ENCODE measurements around the gene KLK7.

DNA sequence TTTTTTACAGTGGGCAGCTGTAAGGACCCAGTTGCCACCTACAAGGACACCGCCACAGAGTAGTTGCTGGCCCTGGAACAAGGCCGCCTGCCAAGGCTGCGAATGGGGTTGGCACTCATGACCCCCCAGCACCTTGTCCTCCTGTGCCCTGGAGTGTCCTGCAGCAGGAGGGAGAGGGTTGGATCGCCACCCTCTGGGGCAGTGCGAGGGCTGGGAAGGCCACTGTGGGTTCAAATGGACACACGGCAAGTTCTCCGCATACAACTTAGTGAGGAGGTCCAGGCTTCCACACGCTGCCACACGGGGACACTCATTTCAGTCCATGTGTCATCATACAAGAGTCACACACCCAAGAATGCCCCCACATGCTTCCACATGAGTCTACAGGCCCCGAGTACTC, 16.7 kb upstream of the KLK7 start:
- TF ChIP-seq, protein P1, sequence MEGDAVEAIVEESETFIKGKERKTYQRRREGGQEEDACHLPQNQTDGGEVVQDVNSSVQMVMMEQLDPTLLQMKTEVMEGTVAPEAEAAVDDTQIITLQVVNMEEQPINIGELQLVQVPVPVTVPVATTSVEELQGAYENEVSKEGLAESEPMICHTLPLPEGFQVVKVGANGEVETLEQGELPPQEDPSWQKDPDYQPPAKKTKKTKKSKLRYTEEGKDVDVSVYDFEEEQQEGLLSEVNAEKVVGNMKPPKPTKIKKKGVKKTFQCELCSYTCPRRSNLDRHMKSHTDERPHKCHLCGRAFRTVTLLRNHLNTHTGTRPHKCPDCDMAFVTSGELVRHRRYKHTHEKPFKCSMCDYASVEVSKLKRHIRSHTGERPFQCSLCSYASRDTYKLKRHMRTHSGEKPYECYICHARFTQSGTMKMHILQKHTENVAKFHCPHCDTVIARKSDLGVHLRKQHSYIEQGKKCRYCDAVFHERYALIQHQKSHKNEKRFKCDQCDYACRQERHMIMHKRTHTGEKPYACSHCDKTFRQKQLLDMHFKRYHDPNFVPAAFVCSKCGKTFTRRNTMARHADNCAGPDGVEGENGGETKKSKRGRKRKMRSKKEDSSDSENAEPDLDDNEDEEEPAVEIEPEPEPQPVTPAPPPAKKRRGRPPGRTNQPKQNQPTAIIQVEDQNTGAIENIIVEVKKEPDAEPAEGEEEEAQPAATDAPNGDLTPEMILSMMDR (IDR thresholded peaks at IDR 0.05), result no peak
- no peak for TF ChIP-seq ZFX (IDR thresholded peaks at IDR 0.05; ENCODE audit: borderline replicate concordance)
